GM21529 (cell line): ENCODE measurements around the gene TRAF3.
"Not testable (repeated sequence)": the region's sequence is repeated elsewhere in the genome, so short reads cannot be mapped to it uniquely, and the experiment has no call there.

ENCODE experiments used
- ATAC-seq: cut with Tn5 transposase; IDR thresholded peaks from one replicate; pipeline ENCODE4 v1.9.1; 2021; ENCODE audit not compliant: unreplicated experiment

Gene TRAF3

GRCh38 chr14:102918438-102918837 is 141.2 kb downstream of the TRAF3 start:
- ATAC-seq = no peak

DNA sequence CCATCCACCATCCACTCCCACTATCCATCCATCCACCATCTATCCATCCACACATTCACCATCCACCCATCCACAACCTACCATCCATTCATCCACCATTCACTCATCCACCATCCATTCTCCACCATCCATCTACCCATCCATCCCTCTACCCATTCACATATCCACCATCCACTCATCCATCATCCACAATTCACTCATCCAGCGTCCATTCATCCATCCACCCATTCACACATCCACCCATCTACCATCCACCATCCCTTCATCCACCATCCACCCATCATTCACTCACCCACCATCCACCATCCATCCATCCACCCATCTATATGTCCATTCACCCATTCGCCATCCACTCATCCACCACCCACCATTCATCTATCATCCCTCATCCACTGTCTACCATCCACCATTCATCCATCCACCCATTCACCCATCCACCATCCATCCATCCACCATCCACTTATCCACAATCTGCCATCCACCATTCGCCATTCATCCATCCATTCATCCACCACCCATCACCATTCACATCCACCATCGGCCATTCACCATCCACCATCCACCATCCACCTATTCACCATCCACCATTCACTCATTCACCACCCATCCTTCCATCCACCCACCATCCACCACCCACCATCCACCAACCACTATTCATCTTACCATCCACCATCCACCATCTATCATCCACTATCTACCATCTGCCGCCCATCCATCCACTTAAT is 143.2 kb downstream of the TRAF3 start:
- no peak for ATAC-seq

DNA sequence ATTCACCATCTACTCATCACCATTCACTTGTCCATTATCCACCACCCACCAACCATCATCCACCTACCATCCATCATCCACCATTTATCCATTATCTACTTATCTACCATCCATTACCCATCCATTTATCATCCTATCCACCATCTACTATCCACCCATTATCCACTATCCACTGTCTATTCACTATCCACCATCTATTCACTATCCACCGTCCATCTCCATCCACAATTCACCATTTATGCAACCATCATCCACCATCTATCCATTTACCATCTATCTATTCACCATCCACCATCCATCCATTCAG is 143.7 kb downstream of the TRAF3 start:
- no peak for ATAC-seq

- no peak for ATAC-seq
Observed at GRCh38 chr14:102922490-102923200, 145.4 kb downstream of the TRAF3 start, which contains the start of gene AMN. Gene AMN (plus strand): TSS chr14:102922663. CDS start chr14:102922689, 26 bp downstream.

DNA sequence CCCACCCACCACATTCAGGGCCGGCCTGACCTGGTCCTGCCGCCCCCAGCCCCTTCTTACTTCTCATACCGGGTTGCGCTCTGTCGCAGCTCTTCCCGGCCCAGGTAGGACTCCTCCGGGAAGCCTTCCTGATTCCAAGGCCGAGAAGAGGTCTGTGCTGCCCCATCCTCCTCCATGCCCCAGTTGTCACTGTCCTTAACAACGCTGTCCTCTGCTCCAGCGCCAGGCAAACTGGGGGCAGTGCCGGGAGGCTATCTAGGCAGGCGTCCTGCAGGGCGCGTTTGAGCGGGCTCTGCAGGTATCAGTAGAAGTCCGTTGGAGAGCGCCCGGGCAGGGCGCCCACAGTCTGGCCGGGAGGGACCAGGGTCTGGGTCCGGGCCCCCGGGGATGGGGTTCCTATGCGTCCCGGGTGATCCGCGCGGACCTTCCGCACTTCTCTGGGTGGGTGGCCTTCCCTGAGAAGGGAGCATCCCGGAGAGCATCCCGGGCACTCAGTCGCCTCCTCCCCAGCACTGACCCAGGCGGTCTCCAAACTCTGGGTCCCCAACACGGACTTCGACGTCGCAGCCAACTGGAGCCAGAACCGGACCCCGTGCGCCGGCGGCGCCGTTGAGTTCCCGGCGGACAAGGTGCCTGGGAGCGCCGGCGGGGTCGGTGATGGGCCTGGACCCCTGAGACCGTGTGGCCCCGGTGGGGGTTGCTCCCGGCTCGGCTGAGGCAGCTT is 146.1 kb downstream of the TRAF3 start:
- ATAC-seq = no peak

- ATAC-seq = no peak
Observed at GRCh38 chr14:102923925-102924486, 146.8 kb downstream of the TRAF3 start.

DNA sequence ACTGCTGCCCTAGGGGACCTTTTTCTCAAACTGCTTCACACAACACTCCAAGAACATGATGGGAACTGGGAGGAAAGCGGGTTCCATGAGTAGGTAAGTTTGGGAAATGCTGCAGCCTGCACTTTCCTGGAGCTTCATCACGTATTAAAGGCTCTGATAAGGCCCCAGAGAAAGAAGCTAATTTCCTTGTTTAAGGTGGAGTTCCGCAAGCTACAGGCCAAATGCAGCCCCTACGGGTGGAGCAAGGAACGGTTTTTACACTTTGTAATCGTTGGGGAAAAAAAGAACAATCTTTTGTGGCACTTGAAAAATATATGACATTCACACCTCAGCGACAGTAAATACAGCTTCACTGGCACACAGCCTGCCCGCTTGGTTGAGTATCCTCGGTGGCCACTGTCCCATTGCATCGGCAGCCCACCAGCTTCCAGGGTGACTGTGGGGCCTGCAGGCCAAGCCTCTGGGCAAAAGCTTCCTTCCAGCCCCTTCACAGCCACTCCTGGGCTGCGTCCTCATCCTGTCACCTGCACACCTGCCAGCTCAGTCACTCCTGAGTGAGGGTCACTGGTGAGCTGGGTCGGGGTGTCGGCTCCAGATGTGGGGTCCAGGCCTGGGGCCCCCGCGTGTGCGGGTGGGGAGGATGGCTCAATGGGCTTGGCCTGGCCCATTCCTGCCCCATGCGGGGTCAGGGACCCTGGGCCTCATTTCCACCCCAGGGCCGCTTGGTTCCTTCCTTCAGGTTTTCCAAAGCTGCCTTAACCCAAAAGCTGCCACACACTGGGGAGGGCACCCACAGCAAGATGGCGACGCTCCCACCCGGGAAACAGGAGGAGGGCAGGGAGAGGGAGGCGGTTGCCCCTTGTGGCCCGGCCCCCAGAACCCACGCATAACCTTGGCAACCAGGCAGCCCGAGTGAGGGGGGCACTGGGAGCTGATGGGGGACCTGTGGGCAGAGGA is 147.7 kb downstream of the TRAF3 start:
- no peak for ATAC-seq

DNA sequence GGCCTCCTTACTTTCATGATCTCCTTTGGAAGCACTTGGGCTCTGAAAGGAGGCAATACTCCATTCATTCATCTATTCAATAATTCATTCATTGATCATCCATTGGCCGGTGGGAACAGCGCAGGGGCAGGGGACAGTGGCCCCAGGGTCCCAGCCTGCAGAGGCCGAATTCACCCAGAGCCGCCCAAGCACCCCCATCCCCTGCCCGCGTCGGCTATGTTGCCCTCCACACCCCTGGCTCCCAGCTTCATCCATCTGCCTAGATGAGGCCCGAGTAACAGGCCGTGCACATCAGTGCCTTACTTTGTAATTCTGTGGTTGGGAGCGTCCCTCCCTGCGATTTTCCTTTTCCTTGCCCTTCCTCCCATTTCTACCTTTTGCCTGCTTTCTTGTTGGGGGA is 148.4 kb downstream of the TRAF3 start:
- no peak for ATAC-seq

- no peak for ATAC-seq
Observed at GRCh38 chr14:102926104-102926503, 148.9 kb downstream of the TRAF3 start.

DNA sequence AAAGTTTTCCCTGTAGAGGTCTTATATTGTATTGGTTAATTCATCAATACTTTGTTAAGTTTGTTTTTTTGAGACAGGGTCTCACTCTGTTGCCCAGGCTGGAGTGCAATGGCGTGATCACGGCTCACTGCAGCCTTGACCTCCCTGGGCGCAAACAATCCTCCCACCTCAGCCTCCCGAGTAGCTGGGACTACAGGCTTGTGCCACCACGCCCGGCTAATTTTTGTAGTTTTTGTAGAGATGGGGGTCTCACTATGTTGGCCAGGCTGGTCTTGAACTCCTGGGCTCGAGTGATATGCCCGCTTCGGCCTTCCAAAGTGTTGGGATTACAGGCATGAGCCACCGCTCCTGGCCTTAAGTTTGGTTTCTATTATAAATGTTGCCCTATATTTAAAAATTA is 149.6 kb downstream of the TRAF3 start:
- ATAC-seq = not testable (repeated sequence)

DNA sequence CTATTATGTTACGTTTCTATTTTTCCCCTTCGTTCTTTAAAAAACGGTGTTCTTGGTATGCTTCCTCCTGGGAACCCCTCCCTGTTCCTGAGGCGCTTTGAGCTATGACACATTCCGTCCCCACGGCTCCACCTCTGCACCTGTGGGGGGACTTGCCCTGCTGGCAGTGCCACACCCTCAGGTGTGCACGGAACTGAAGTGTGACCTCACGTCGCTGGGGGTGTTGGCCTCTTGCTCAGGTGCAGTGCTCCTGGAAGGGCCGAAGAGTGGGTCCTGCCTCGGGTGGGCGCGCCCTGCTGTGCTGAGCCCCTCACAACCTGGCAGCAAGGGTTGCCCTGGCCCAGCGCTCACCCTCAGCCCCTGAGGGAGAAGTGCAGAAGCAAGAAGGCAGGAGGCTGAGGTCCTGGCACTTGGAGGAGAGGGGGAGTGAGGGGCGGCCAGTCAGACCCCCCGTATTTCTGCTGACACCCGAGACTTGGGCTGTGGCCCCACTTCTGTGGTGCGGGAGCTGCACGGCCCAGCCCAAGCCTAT is 150.2 kb downstream of the TRAF3 start:
- ATAC-seq = no peak

- no peak for ATAC-seq
Observed at GRCh38 chr14:102927878-102928411, 150.7 kb downstream of the TRAF3 start.

GRCh38 chr14:102928412-102929240 is 151.4 kb downstream of the TRAF3 start:
- ATAC-seq = peak; percentile 57

DNA sequence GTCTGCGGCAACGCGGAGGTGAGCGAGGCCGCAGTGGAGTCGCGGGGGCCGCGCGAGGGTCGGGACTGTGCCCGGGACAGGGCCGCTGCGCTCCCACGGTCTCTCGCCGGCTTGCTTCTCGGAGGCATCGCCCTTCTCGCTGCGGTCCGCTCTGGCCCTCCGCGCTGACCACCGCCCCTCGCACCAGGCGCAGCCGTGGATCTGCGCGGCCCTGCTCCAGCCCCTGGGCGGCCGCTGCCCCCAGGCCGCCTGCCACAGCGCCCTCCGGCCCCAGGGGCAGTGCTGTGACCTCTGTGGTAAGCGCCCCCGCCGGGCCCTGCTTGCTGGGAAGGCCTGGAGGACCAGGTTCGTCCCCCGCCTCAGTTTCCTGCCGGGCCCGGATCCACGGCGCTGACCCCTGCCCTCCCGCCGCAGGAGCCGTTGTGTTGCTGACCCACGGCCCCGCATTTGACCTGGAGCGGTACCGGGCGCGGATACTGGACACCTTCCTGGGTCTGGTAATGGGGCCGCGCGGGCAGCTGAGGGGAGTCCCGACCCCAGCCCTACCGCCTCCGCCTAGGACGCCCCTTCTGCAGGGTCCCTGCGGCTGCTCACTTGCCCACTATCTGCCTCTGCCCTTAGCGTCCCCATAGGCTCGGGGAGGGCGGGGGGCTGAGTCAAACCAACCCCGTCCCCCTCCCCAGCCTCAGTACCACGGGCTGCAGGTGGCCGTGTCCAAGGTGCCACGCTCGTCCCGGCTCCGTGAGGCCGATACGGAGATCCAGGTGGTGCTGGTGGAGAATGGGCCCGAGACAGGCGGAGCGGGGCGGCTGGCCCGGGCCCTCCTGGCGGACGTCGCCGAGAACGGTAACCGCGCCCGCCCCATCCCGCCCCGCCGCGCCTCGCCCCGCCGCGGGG is 152.2 kb downstream of the TRAF3 start:
- no peak for ATAC-seq

DNA sequence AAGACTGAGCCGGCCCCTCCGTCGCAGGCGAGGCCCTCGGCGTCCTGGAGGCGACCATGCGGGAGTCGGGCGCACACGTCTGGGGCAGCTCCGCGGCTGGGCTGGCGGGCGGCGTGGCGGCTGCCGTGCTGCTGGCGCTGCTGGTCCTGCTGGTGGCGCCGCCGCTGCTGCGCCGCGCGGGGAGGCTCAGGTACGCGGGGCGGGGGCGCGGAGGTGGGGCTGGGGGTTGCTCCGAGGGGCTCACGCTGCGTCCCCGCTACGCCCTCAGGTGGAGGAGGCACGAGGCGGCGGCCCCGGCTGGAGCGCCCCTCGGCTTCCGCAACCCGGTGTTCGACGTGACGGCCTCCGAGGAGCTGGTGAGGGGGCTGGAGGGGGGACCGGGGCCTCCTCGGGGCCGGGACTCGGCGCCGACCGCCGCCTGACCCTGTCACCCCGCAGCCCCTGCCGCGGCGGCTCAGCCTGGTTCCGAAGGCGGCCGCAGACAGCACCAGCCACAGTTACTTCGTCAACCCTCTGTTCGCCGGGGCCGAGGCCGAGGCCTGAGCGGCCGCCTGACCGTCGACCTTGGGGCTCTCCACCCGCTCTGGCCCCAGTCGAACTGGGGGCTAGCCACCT is 153.0 kb downstream of the TRAF3 start:
- ATAC-seq = no peak

GRCh38 chr14:102930753-102931579 is 153.7 kb downstream of the TRAF3 start:
- no peak for ATAC-seq
